ENCODE results near the gene PPM1H.
"Not testable (repeated sequence)": the region's sequence is repeated elsewhere in the genome, so short reads cannot be mapped to it uniquely, and the experiment has no call there.

Gene PPM1H

GRCh38 chr12:62670986-62671720 lies 263.8 kb downstream of the PPM1H start:
- Mint-ChIP-seq H3K27ac (no peak overlapping the region), H3K27me3 (peaks cover 0 to 6% of the 10 kb centered on the region in 2 donors), H3K9me3 (no peaks in the 10 kb centered on the region), H3K4me3 (no peak overlapping the region), H3K36me3 (no peaks in the 10 kb centered on the region), H3K4me1 (no peaks in the 10 kb centered on the region)
- ATAC-seq (replicated peaks) (no peak), DNase-seq (no peak)

- Mint-ChIP-seq H3K36me3 (no peaks in the 10 kb centered on the region), H3K27ac (no peak overlapping the region), H3K27me3 (peaks cover 0 to 6% of the 10 kb centered on the region in 2 donors), H3K9me3 (no peaks in the 10 kb centered on the region), H3K4me3 (no peak overlapping the region), H3K4me1 (no peaks in the 10 kb centered on the region)
- ATAC-seq (replicated peaks) (no peak), DNase-seq (no peak)
These were observed 266.2 kb downstream of the PPM1H start for GRCh38 chr12:62668782-62669181.

DNA sequence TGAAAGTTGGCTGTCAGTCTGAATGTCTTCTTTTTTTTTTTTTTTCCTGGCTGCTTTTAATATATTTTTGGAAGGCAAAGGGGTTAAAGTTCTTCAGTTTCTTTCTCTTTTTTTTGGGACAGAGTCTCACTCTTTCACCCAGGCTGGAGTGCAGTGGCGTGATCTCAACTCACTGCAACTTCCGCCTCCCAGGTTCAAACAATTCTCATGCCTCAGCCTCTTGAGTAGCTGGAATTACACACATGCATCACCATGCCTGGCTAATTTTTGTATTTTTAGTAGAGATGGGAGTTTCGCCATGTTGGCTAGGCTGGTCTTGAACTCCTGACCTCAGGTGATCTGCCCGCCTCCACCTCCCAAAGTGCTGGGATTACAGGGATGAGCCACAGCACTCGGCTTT lies 270.0 kb downstream of the PPM1H start:
- H3K27me3 Mint-ChIP-seq: not testable (repeated sequence)

DNA sequence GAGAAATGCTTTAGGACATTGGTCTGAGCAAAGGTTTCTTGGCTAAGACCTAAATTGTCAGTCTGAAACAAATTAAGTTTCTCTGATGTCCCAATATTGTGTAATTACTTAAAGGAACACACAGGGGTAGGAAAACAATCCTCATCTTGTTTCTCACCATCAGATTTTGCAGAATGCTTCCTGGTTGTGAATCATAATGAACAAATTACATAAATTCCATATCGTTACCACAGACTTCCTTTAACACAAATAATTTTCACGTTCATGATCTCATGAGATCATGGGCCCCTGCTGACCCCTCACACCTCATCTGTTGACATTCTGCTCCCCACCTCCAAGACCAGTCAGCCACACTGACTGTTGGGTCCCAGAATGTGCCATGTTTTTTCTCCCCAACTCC lies 274.2 kb downstream of the PPM1H start:
- ATAC-seq (replicated peaks) (no peak), DNase-seq (no peak)
- H3K4me3 Mint-ChIP-seq: no peak overlapping the region
- H3K4me1 Mint-ChIP-seq: no peaks in the 10 kb centered on the region
- H3K36me3 Mint-ChIP-seq: no peaks in the 10 kb centered on the region
- no peak overlapping the region for H3K27ac Mint-ChIP-seq
- H3K9me3 Mint-ChIP-seq: peaks cover 0 to 7% of the 10 kb centered on the region in 2 donors
- no peaks in the 10 kb centered on the region for H3K27me3 Mint-ChIP-seq

More for the DNA sequence above, 270.0 kb downstream of the PPM1H start:
- H3K4me3 Mint-ChIP-seq; H3K36me3 Mint-ChIP-seq; H3K4me1 Mint-ChIP-seq; H3K9me3 Mint-ChIP-seq; DNase-seq; H3K27ac Mint-ChIP-seq; ATAC-seq (replicated peaks): not testable (repeated sequence)

DNA sequence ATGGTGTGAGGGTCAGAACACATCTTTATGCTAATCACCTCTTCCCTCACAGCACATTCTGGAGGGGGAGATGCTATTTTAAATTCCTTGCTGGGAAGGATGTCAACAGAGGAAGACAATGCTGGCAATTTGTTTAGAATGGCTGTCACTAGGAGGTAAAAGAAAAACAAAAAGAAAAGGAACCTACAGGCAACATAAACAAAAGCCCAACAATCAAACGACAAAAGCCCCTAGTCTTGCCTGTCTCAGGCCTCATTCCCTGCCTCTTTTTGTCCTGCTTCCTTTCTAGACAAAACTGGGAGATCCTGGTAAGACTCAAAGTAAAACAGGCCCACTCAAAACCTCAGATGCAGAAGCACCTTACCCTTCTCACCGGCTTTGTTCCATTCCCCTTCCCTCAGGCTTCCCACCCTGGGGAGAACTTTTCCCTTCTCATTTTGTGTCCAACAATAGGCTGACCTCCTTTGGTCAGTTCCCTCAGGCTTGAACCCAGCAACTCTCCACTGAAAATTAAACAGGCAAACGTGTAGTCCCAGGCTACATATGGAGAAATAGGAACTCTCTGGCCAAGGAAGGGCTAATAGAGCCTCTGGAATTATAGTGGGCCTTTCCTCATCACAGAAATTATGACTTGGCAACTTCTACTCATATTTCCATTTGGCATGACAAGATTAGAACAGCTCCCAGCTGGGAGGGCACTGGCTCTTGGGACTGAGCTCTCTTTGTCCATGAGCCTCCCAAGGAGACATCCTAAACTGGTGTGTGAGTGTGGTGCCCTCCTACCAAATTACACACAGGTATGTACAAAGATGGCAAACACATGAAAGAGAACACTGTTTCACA lies 275.3 kb downstream of the PPM1H start:
- peaks cover 0 to 7% of the 10 kb centered on the region in 2 donors for H3K9me3 Mint-ChIP-seq
- ATAC-seq (replicated peaks) (no peak), DNase-seq (no peak)
- peaks cover 3 to 5% of the 10 kb centered on the region in 2 donors for H3K27me3 Mint-ChIP-seq
- no peak overlapping the region for H3K27ac Mint-ChIP-seq
- H3K36me3 Mint-ChIP-seq: no peaks in the 10 kb centered on the region
- no peak overlapping the region for H3K4me3 Mint-ChIP-seq
- H3K4me1 Mint-ChIP-seq: no peaks in the 10 kb centered on the region

DNA sequence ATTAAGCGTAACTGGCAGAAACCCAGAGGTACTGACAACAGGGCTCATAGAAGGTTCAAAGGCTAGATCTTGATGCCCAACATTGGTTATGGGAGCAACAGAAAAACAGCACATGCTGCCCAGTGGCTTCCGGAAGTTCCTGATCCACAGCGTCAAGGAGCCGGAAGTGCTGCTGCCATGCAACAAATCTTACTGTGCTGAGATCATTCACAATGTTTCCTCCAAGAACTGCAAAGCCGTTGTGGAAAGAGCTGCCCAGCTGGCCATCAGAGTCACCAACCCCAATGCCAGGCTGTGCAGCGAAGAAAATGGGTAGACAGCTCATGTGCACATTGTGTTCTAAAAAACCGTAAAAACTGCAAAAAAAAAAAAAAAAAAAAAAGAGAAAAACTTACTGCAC lies 276.0 kb downstream of the PPM1H start:
- Mint-ChIP-seq H3K27me3 (peaks cover 8% of the 10 kb centered on the region in 2 donors), H3K4me3 (no peak overlapping the region), H3K27ac (no peak overlapping the region), H3K36me3 (no peaks in the 10 kb centered on the region), H3K9me3 (peaks cover 0 to 7% of the 10 kb centered on the region in 2 donors), H3K4me1 (no peaks in the 10 kb centered on the region)
- DNase-seq: no peak
- ATAC-seq (replicated peaks): no peak

DNA sequence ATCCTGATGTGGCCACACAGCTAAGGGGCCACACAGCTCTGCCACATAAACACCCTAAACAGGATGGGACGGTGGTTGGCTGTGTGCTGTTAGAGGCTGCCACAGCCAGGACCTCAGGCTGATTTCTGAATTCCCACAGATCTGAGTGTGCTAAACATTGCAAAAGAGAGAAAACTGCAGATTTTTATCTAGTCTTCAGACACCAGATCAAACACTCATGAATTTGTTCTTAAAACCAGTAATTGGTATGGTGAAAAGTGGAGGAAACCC lies 277.7 kb downstream of the PPM1H start:
- Mint-ChIP-seq H3K9me3 (peaks cover 0 to 7% of the 10 kb centered on the region in 2 donors), H3K4me1 (no peaks in the 10 kb centered on the region), H3K27ac (no peak overlapping the region), H3K36me3 (no peaks in the 10 kb centered on the region), H3K27me3 (peaks cover 8% of the 10 kb centered on the region in 2 donors), H3K4me3 (no peak overlapping the region)
- ATAC-seq (replicated peaks) (no peak), DNase-seq (no peak)

DNA sequence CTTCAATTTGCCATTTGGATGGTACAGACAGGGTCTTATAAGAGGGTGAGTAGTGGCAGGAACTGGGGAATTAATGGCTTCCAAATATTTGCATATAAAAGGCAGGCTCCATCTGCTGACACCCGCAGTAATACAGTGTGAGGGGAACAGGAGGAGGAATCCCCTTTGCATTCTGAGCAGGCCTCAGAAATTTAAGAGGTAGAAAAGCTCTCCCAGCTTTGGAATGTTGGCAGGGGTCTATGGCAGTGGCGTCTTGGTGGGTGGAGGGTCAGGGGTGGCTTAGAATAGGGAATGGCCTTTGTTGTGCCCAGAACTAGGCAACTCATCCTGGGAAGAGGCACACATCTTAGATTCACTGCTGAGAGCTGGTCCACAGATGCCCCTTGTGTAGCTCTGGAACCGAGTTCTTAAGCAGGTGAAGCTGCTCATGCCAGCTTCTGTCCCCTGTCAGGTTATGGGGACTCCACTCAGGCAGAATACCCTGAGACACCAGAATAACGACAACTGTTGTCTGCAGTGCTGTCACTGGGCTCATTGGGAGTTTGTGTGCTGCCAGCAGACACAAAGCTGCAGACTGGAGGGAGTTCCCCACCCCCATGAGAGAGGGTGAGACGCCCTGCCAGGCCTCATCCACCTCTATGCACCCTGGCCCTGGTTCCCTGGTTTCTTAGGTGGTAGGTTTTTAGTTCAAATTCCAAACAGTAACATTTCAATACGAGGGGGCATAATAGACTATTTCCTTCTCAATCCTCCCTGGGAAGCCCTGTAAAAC lies 278.2 kb downstream of the PPM1H start:
- H3K36me3 Mint-ChIP-seq: no peaks in the 10 kb centered on the region
- no peak for DNase-seq
- no peak for ATAC-seq (replicated peaks)
- no peak overlapping the region for H3K4me3 Mint-ChIP-seq
- H3K27ac Mint-ChIP-seq: no peak overlapping the region
- H3K4me1 Mint-ChIP-seq: no peaks in the 10 kb centered on the region
- H3K9me3 Mint-ChIP-seq: peaks cover 0 to 7% of the 10 kb centered on the region in 2 donors
- H3K27me3 Mint-ChIP-seq: peaks cover 8% of the 10 kb centered on the region in 2 donors

DNA sequence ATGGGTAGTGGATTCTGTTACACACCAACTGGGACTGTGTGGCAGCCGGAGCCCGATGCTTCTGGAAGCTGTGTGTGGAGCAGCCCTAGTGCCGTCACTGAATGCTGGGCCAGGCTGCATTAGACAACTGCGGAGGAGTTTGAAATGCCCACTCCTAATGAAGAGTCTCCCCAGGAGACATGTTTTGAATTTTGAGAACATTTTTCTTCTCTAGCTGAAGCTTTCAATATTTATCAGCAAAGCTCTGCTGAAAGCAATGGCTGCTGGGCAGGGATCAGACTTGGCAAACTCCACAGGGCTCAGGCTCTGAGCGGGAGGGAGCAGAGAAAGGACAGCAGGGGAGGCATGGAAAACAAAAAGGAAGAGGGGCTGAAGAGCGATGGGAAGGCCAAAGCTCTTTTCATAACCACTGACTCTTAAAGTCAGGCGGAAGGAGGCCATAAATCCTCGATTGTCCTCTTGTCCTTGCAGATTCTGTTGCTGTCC lies 279.2 kb downstream of the PPM1H start:
- Mint-ChIP-seq H3K4me3 (no peak overlapping the region), H3K27ac (no peak overlapping the region), H3K9me3 (peaks cover 0 to 4% of the 10 kb centered on the region in 2 donors), H3K27me3 (peaks cover 8% of the 10 kb centered on the region in 2 donors), H3K36me3 (no peaks in the 10 kb centered on the region), H3K4me1 (no peaks in the 10 kb centered on the region)
- no peak for ATAC-seq (replicated peaks)
- no peak for DNase-seq

DNA sequence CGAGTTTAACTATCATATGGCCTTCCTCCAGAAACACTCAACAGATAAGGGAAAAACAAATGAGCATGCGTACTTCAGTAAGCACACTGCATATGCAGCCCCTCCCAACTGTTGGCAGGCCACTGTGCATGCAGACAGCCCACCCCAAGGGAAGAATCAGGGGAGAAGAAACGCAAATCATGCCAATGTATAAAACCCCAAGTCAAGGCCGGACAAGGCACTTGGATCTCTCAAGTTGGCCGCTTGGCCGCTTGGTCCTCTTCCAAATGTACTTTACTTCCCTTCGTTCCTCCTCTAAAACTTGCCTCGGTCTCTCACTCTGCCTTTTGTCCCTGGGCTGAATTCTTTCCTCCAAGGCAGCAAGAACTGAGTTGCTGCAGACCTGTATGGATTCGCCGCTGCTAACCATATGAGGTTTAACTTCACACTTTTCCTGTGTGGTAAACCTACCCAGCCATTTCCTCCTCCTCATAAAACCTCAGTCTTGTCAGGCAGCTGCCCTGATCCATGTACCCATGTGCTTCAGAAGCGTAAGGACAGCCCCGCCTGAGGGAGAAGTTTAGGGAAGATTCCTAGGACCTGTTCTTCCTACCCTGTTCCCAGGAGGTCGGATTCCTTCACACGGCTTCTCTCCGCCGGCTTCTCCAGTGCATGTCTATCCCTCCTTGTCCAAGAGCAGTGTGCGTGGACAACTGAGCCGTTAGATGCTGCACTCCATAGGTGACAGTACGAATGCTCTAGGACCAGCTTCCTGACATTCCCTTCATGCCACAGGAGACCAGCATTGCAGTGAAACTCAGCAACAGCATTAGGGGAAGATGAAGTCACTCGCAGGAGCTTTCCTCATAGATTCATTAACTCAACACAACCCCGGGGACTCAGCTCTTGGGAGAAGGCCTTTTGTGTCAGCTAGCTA lies 280.4 kb downstream of the PPM1H start:
- H3K36me3 Mint-ChIP-seq: no peaks in the 10 kb centered on the region

DNA sequence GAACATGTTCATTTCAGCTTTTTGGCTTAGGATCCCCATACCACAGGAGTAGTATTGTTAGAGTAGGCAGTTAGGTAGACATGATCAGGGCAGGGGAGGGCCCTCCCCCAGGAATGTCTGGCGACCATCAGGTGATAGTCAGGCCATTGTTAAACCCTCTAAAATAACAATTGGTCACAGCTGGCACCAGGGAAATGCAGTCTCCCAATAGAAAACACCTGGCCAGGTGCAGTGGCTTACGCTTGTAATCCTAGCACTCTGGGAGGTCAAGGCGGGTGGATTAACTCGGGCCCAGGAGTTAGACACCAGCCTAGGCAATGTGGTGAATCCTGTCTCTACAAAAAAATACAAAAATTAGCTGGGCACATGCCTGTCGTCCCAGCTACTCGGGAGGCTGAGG lies 281.2 kb downstream of the PPM1H start:
- Mint-ChIP-seq H3K36me3 (no peaks in the 10 kb centered on the region), H3K27ac (no peak overlapping the region), H3K4me3 (no peak overlapping the region), H3K9me3 (no peaks in the 10 kb centered on the region), H3K27me3 (peaks cover 8% of the 10 kb centered on the region in 2 donors), H3K4me1 (no peaks in the 10 kb centered on the region)
- no peak for DNase-seq
- no peak for ATAC-seq (replicated peaks)

More for the DNA sequence above, 280.4 kb downstream of the PPM1H start:
- DNase-seq (no peak), ATAC-seq (replicated peaks) (no peak)
- Mint-ChIP-seq H3K4me1 (no peaks in the 10 kb centered on the region), H3K27ac (no peak overlapping the region), H3K27me3 (peaks cover 8% of the 10 kb centered on the region in 2 donors), H3K4me3 (no peak overlapping the region), H3K9me3 (no peaks in the 10 kb centered on the region)

- H3K4me3 Mint-ChIP-seq: no peak overlapping the region
- H3K27me3 Mint-ChIP-seq: peaks cover 8% of the 10 kb centered on the region in 2 donors
- H3K36me3 Mint-ChIP-seq: no peaks in the 10 kb centered on the region
- no peaks in the 10 kb centered on the region for H3K9me3 Mint-ChIP-seq
- H3K27ac Mint-ChIP-seq: no peak overlapping the region
- no peaks in the 10 kb centered on the region for H3K4me1 Mint-ChIP-seq
- ATAC-seq (replicated peaks): no peak
- DNase-seq: no peak
These were observed 281.6 kb downstream of the PPM1H start for GRCh38 chr12:62653304-62653703.

- Mint-ChIP-seq H3K4me3 (no peak overlapping the region), H3K36me3 (no peaks in the 10 kb centered on the region), H3K9me3 (no peaks in the 10 kb centered on the region), H3K27ac (no peak overlapping the region), H3K27me3 (peaks cover 8% of the 10 kb centered on the region in 2 donors), H3K4me1 (peaks cover 0 to 3% of the 10 kb centered on the region in 2 donors)
- DNase-seq: no peak
- ATAC-seq (replicated peaks): no peak
These were observed 283.8 kb downstream of the PPM1H start for GRCh38 chr12:62651138-62651537.
